GM18507 (cell line): Measurements from ENCODE around the gene SBK1.
A peak's percentile ranks its signal among the peaks of the same experiment; 100 is the strongest.
"Not testable (repeated sequence)": the region's sequence is repeated elsewhere in the genome, so short reads cannot be mapped to it uniquely, and the experiment has no call there.

ENCODE experiments used
- DNase-seq: peaks from one replicate; pipeline ENCODE4 v3.0.0; 2011; ENCODE audit warnings: low read depth; ENCODE audit not compliant: insufficient read length; ENCODE audit errors: extremely low spot score
- FAIRE-seq: peaks from 2 replicates; lab custom pipeline; 2011; peaks lifted over from hg19 to GRCh38; lab: Jason Lieb, UNC

SBK1 gene

GRCh38 chr16:28326881-28327610 lies 34.7 kb downstream of the SBK1 start:
- DNase-seq, result peak; percentile 57
- no peak for FAIRE-seq

- not testable (repeated sequence) for FAIRE-seq, DNase-seq
Measured at GRCh38 chr16:28330232-28330631, 37.9 kb downstream of the SBK1 start.

- FAIRE-seq, DNase-seq: not testable (repeated sequence)
Measured at GRCh38 chr16:28330981-28331380, 38.7 kb downstream of the SBK1 start.

GRCh38 chr16:28332632-28333031 lies 40.3 kb downstream of the SBK1 start:
- not testable (repeated sequence) for DNase-seq, FAIRE-seq

- not testable (repeated sequence) for DNase-seq, FAIRE-seq
Measured at GRCh38 chr16:28335678-28336077, 43.4 kb downstream of the SBK1 start.

GRCh38 chr16:28336940-28337710 lies 44.8 kb downstream of the SBK1 start:
- not testable (repeated sequence) for DNase-seq, FAIRE-seq

- DNase-seq, FAIRE-seq: not testable (repeated sequence)
Measured at GRCh38 chr16:28338230-28338629, 45.9 kb downstream of the SBK1 start.

GRCh38 chr16:28362600-28362999 lies 70.3 kb downstream of the SBK1 start:
- FAIRE-seq, DNase-seq: not testable (repeated sequence)

GRCh38 chr16:28363408-28363807 lies 71.1 kb downstream of the SBK1 start, which contains the start of gene NPIPB6:
Gene NPIPB6, minus strand, starts transcription at chr16:28363508. Its CDS starts 686 bp downstream, at chr16:28362822.
- not testable (repeated sequence) for DNase-seq, FAIRE-seq

- not testable (repeated sequence) for DNase-seq
- FAIRE-seq, result peak; percentile 77
Measured at GRCh38 chr16:28364268-28365173, 72.2 kb downstream of the SBK1 start.

- FAIRE-seq, DNase-seq: not testable (repeated sequence)
Measured at GRCh38 chr16:28367926-28368325, 75.6 kb downstream of the SBK1 start.
